SH-SY5Y (cell line): Measurements from ENCODE around the gene AKT3.

Experiments
- GATA2 ChIP-seq: IDR thresholded peaks from 2 replicates; pipeline ENCODE4 v1.6.1; 2011; ENCODE audit warnings: mild to moderate bottlenecking, low read depth, low read length
- GATA3 ChIP-seq: IDR thresholded peaks from 2 replicates; pipeline ENCODE4 v1.6.1; 2011; ENCODE audit warnings: low read depth, mild to moderate bottlenecking, low read length, moderate library complexity

- no peak for TF ChIP-seq GATA3
- TF ChIP-seq GATA2: peak; percentile 47
Observed at GRCh38 chr1:243848858-243849420, 1.1 kb downstream of the AKT3 start.
